H1 (cell line): ENCODE results near the gene SIK2. TPM values are rescaled to one million over a fixed set of nuclear protein-coding genes. Genes with fewer than 3 reads are reported as not detected.

Experiments used
- NRF1 ChIP-seq: IDR thresholded peaks from 2 replicates; pipeline ENCODE4 v1.6.1; 2011; ENCODE audit warnings: mild to moderate bottlenecking, low read depth, low read length, improper control_type of control experiment
- RNF2 ChIP-seq: fragments of 200-900, 300-1000 bp; sonication (generic); IDR thresholded peaks from 2 replicates; pipeline ENCODE4 v1.7.1; 2016; ENCODE audit warnings: borderline replicate concordance, low read depth, mild to moderate bottlenecking, antibody characterized with exemption, low read length; ENCODE audit not compliant: poor library complexity, severe bottlenecking; ENCODE audit errors: missing control alignments
- polyA plus RNA-seq, 7 experiments: library from polyadenylated mRNA; depleted of rRNA in 3 of 7; stranded (reverse) in 5 of 7; unstranded in 2 of 7; fragments of >200 nt in 5 of 7; fragments of 200-250 nt in 2 of 7; gene quantifications; 1 replicate in 5 of 7; 2 replicates in 1 of 7; 4 replicates in 1 of 7; pipeline versions ENCODE4 v1.2.1 to v1.2.3, GENCODE V29; 2011 to 2013; ENCODE audit warnings: missing spikeins in 2 of 7, mixed read lengths in 2 of 7
- total RNA-seq: library from RNA; stranded (reverse); fragmentation: NEBNext Ultra II Directional; extraction: Animal tissue kit (Norgen Biotek cat#: 25700); gene quantifications from 2 replicates; pipeline ENCODE4 v1.2.1, GENCODE V29; 2021
- TF ChIP-seq, protein P1 (sequence below): fragments of 300-600 bp; sonication (generic); IDR thresholded peaks from 2 replicates; pipeline ENCODE4 v1.7.1; 2012; ENCODE audit warnings: low read length, moderate library complexity, mild to moderate bottlenecking, inconsistent platforms; ENCODE audit not compliant: insufficient replicate concordance
- TF ChIP-seq, protein P2 (sequence below): IDR thresholded peaks from 2 replicates; pipeline ENCODE4 v1.6.1; 2012; ENCODE audit warnings: low read length, inconsistent platforms
- TF ChIP-seq, protein P3 (sequence below): IDR thresholded peaks from 2 replicates; pipeline ENCODE4 v1.6.1; 2012; ENCODE audit warnings: inconsistent platforms

Gene SIK2
- total and polyA plus RNA-seq, 2 of the 8 experiments (the other 6 are each of a cell fraction or from before 2014, with no cell fraction given), result 8.8 to 11.2 TPM

DNA sequence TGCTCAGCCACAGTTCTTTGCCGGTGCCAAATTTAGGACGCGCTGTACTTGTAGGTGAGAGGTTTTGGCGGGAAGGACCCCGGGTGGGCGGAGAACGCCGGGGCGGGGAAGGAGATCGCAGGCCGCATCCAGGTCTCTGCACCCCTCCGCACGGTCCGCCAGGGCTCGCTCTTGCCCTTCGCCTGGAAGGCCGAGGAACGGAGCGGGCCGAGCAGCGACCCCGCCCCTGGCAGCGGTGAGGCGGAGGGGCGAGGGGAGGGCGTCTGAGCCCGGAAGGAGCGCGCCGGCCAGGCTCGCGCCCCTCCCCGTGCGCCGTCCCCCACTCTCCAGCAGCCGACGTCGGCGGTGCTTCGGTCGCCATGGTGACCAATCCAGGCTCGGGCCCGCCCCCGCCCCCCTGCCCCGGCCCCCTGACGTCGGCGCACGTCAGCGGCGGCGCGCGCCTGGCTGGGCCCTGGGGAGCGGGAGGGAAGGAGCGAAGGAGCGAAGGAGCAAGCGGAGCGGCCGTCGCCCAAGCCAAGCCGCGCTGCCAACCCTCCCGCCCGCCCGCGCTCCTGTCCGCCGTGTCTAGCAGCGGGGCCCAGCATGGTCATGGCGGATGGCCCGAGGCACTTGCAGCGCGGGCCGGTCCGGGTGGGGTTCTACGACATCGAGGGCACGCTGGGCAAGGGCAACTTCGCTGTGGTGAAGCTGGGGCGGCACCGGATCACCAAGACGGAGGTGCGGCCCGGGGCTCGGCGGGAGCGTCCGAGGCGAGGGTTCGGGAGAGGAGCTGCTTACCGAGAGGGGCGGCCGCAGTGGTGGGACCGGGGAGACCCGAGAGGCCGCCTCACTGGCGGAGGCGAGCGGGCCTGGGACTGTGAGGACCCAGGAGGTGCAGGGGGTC lies at the start of gene SIK2 (continued):
- TF ChIP-seq, protein P1, sequence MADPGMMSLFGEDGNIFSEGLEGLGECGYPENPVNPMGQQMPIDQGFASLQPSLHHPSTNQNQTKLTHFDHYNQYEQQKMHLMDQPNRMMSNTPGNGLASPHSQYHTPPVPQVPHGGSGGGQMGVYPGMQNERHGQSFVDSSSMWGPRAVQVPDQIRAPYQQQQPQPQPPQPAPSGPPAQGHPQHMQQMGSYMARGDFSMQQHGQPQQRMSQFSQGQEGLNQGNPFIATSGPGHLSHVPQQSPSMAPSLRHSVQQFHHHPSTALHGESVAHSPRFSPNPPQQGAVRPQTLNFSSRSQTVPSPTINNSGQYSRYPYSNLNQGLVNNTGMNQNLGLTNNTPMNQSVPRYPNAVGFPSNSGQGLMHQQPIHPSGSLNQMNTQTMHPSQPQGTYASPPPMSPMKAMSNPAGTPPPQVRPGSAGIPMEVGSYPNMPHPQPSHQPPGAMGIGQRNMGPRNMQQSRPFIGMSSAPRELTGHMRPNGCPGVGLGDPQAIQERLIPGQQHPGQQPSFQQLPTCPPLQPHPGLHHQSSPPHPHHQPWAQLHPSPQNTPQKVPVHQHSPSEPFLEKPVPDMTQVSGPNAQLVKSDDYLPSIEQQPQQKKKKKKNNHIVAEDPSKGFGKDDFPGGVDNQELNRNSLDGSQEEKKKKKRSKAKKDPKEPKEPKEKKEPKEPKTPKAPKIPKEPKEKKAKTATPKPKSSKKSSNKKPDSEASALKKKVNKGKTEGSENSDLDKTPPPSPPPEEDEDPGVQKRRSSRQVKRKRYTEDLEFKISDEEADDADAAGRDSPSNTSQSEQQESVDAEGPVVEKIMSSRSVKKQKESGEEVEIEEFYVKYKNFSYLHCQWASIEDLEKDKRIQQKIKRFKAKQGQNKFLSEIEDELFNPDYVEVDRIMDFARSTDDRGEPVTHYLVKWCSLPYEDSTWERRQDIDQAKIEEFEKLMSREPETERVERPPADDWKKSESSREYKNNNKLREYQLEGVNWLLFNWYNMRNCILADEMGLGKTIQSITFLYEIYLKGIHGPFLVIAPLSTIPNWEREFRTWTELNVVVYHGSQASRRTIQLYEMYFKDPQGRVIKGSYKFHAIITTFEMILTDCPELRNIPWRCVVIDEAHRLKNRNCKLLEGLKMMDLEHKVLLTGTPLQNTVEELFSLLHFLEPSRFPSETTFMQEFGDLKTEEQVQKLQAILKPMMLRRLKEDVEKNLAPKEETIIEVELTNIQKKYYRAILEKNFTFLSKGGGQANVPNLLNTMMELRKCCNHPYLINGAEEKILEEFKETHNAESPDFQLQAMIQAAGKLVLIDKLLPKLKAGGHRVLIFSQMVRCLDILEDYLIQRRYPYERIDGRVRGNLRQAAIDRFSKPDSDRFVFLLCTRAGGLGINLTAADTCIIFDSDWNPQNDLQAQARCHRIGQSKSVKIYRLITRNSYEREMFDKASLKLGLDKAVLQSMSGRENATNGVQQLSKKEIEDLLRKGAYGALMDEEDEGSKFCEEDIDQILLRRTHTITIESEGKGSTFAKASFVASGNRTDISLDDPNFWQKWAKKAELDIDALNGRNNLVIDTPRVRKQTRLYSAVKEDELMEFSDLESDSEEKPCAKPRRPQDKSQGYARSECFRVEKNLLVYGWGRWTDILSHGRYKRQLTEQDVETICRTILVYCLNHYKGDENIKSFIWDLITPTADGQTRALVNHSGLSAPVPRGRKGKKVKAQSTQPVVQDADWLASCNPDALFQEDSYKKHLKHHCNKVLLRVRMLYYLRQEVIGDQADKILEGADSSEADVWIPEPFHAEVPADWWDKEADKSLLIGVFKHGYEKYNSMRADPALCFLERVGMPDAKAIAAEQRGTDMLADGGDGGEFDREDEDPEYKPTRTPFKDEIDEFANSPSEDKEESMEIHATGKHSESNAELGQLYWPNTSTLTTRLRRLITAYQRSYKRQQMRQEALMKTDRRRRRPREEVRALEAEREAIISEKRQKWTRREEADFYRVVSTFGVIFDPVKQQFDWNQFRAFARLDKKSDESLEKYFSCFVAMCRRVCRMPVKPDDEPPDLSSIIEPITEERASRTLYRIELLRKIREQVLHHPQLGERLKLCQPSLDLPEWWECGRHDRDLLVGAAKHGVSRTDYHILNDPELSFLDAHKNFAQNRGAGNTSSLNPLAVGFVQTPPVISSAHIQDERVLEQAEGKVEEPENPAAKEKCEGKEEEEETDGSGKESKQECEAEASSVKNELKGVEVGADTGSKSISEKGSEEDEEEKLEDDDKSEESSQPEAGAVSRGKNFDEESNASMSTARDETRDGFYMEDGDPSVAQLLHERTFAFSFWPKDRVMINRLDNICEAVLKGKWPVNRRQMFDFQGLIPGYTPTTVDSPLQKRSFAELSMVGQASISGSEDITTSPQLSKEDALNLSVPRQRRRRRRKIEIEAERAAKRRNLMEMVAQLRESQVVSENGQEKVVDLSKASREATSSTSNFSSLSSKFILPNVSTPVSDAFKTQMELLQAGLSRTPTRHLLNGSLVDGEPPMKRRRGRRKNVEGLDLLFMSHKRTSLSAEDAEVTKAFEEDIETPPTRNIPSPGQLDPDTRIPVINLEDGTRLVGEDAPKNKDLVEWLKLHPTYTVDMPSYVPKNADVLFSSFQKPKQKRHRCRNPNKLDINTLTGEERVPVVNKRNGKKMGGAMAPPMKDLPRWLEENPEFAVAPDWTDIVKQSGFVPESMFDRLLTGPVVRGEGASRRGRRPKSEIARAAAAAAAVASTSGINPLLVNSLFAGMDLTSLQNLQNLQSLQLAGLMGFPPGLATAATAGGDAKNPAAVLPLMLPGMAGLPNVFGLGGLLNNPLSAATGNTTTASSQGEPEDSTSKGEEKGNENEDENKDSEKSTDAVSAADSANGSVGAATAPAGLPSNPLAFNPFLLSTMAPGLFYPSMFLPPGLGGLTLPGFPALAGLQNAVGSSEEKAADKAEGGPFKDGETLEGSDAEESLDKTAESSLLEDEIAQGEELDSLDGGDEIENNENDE, result no peak
- TF ChIP-seq NRF1 (no peak), RNF2 (no peak)
- TF ChIP-seq, protein P2, sequence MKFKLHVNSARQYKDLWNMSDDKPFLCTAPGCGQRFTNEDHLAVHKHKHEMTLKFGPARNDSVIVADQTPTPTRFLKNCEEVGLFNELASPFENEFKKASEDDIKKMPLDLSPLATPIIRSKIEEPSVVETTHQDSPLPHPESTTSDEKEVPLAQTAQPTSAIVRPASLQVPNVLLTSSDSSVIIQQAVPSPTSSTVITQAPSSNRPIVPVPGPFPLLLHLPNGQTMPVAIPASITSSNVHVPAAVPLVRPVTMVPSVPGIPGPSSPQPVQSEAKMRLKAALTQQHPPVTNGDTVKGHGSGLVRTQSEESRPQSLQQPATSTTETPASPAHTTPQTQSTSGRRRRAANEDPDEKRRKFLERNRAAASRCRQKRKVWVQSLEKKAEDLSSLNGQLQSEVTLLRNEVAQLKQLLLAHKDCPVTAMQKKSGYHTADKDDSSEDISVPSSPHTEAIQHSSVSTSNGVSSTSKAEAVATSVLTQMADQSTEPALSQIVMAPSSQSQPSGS, result no peak
- TF ChIP-seq, protein P3, sequence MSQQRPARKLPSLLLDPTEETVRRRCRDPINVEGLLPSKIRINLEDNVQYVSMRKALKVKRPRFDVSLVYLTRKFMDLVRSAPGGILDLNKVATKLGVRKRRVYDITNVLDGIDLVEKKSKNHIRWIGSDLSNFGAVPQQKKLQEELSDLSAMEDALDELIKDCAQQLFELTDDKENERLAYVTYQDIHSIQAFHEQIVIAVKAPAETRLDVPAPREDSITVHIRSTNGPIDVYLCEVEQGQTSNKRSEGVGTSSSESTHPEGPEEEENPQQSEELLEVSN, result peak; percentile 90
